ENCODE data around the gene CHD9. TPM values are rescaled to one million over a fixed set of nuclear protein-coding genes. Genes with fewer than 3 reads are reported as not detected.

CHD9 gene
- polyA plus RNA-seq, 1 donor from 2014 or later = 69.3 TPM

DNA sequence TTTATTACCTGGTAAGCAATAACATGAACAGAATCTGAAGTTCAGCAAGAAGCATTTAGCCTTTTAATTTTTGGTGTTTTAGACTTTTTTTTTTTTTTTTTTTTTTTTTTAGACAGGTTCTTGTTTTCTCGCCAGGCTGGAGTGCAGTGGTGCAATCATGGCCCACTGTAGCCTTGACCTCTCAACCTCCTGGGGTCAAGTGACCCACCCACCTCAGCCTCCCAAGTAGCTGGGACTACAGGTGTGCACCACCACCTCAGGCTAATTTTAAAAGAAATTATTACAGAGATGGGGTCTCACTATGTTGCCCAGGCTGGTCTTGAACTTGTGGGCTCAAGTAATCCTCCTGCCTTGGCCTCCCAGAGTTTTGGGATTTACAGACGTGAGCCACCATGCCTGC, 206.5 kb downstream of the CHD9 start:
- no peak overlapping the region for H3K27ac ChIP-seq (ENCODE audit: low read length)
- H4K20me1 ChIP-seq (ENCODE audit: insufficient read depth) = no peaks in the 10 kb centered on the region
- no peak overlapping the region for H3K4me2 ChIP-seq (ENCODE audit: low read length)
- H3K9me2 ChIP-seq (ENCODE audit: insufficient read depth, low read length) = no peaks in the 10 kb centered on the region
- H3F3A ChIP-seq (ENCODE audit: insufficient read depth, low read length, poor library complexity, severe bottlenecking) = no peaks in the 10 kb centered on the region
- TF ChIP-seq, protein P1, sequence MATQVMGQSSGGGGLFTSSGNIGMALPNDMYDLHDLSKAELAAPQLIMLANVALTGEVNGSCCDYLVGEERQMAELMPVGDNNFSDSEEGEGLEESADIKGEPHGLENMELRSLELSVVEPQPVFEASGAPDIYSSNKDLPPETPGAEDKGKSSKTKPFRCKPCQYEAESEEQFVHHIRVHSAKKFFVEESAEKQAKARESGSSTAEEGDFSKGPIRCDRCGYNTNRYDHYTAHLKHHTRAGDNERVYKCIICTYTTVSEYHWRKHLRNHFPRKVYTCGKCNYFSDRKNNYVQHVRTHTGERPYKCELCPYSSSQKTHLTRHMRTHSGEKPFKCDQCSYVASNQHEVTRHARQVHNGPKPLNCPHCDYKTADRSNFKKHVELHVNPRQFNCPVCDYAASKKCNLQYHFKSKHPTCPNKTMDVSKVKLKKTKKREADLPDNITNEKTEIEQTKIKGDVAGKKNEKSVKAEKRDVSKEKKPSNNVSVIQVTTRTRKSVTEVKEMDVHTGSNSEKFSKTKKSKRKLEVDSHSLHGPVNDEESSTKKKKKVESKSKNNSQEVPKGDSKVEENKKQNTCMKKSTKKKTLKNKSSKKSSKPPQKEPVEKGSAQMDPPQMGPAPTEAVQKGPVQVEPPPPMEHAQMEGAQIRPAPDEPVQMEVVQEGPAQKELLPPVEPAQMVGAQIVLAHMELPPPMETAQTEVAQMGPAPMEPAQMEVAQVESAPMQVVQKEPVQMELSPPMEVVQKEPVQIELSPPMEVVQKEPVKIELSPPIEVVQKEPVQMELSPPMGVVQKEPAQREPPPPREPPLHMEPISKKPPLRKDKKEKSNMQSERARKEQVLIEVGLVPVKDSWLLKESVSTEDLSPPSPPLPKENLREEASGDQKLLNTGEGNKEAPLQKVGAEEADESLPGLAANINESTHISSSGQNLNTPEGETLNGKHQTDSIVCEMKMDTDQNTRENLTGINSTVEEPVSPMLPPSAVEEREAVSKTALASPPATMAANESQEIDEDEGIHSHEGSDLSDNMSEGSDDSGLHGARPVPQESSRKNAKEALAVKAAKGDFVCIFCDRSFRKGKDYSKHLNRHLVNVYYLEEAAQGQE (IDR thresholded peaks at IDR 0.05; ENCODE audit: borderline replicate concordance) = no peak
- TF ChIP-seq, protein P2, sequence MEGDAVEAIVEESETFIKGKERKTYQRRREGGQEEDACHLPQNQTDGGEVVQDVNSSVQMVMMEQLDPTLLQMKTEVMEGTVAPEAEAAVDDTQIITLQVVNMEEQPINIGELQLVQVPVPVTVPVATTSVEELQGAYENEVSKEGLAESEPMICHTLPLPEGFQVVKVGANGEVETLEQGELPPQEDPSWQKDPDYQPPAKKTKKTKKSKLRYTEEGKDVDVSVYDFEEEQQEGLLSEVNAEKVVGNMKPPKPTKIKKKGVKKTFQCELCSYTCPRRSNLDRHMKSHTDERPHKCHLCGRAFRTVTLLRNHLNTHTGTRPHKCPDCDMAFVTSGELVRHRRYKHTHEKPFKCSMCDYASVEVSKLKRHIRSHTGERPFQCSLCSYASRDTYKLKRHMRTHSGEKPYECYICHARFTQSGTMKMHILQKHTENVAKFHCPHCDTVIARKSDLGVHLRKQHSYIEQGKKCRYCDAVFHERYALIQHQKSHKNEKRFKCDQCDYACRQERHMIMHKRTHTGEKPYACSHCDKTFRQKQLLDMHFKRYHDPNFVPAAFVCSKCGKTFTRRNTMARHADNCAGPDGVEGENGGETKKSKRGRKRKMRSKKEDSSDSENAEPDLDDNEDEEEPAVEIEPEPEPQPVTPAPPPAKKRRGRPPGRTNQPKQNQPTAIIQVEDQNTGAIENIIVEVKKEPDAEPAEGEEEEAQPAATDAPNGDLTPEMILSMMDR (IDR thresholded peaks at IDR 0.05; ENCODE audit: poor library complexity, severe bottlenecking) = no peak
- TF ChIP-seq TAF1 (IDR thresholded peaks at IDR 0.05; ENCODE audit: low read depth) (no peak), EP300 (conservative IDR thresholded peaks at IDR 0.05; ENCODE audit: poor library complexity, severe bottlenecking) (no peak), POLR2AphosphoS5 (IDR thresholded peaks at IDR 0.05) (no peak), SMC3 (conservative IDR thresholded peaks at IDR 0.05; ENCODE audit: poor library complexity) (no peak), RAD21 (conservative IDR thresholded peaks at IDR 0.05) (no peak), EZH2 (IDR thresholded peaks at IDR 0.05; ENCODE audit: borderline replicate concordance, insufficient read depth, low read length, poor library complexity, severe bottlenecking) (no peak), MXI1 (conservative IDR thresholded peaks at IDR 0.05; ENCODE audit: poor library complexity, severe bottlenecking) (no peak)
- H3K9ac ChIP-seq (ENCODE audit: low read length) = no peak overlapping the region
- no peaks in the 10 kb centered on the region for H3K9me3 ChIP-seq (ENCODE audit: low read length)
- H3K36me3 ChIP-seq (ENCODE audit: insufficient read depth, low read length) = peaks cover 26% of the 10 kb centered on the region
- no peaks in the 10 kb centered on the region for H3K27me3 ChIP-seq (ENCODE audit: insufficient read depth, low read depth, low read length)
- H3K79me2 ChIP-seq (replicated peaks; ENCODE audit: insufficient read depth, low read length) = no peaks in the 10 kb centered on the region
- H2AFZ ChIP-seq (ENCODE audit: low read depth, low read length) = no peak overlapping the region
- H3K4me3 ChIP-seq (ENCODE audit: low read length) = no peak overlapping the region

DNA sequence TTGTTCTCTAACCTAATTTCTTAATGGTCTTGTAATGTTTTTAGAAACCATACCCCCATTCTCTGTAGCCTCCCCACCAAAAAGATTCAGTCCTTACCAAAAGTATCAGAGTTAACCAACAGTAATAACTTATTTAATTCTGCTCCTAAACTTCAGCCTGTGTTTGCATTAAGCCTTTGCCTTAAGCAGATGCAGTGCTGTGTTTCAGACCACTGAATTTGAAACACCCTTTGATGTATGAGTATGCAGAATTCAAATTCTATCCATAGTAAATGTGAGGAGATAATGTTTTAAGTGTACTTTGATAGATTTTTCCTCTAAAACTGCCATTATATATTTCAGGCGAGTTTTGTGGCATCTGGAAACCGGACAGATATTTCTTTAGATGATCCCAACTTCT, 207.9 kb downstream of the CHD9 start:
- Histone ChIP-seq H2AFZ (ENCODE audit: low read depth, low read length) (no peak overlapping the region), H3F3A (ENCODE audit: insufficient read depth, low read length, poor library complexity, severe bottlenecking) (no peaks in the 10 kb centered on the region), H3K27ac (ENCODE audit: low read length) (no peak overlapping the region), H3K79me2 (replicated peaks; ENCODE audit: insufficient read depth, low read length) (no peaks in the 10 kb centered on the region), H3K27me3 (ENCODE audit: insufficient read depth, low read depth, low read length) (no peaks in the 10 kb centered on the region), H4K20me1 (ENCODE audit: insufficient read depth) (no peaks in the 10 kb centered on the region), H3K9ac (ENCODE audit: low read length) (no peak overlapping the region), H3K36me3 (ENCODE audit: insufficient read depth, low read length) (peaks cover 20% of the 10 kb centered on the region), H3K4me3 (ENCODE audit: low read length) (no peak overlapping the region), H3K9me2 (ENCODE audit: insufficient read depth, low read length) (no peaks in the 10 kb centered on the region), H3K4me2 (ENCODE audit: low read length) (no peak overlapping the region), H3K9me3 (ENCODE audit: low read length) (no peaks in the 10 kb centered on the region)
- TF ChIP-seq, protein P1 (IDR thresholded peaks at IDR 0.05; ENCODE audit: borderline replicate concordance) = no peak
- no peak for TF ChIP-seq POLR2AphosphoS5 (IDR thresholded peaks at IDR 0.05)
- TF ChIP-seq, protein P2 (IDR thresholded peaks at IDR 0.05; ENCODE audit: poor library complexity, severe bottlenecking) = no peak

Measured in neural cell (in vitro differentiated cells).